PFSK-1 (cell line): ENCODE data around the gene UBE2L3.

Experiments used
- FOXP2 ChIP-seq: optimal IDR thresholded peaks from 2 replicates; pipeline ENCODE3; 2011; ENCODE audit warnings: borderline replicate concordance, control low read depth, inconsistent platforms; ENCODE audit not compliant: insufficient read depth; ENCODE audit errors: extremely low read length, extremely low read depth
- POLR2AphosphoS5 ChIP-seq: IDR thresholded peaks from 2 replicates; pipeline ENCODE4 v1.6.1; 2012; ENCODE audit warnings: low read depth, mild to moderate bottlenecking, control low read depth, low read length, moderate library complexity
- REST ChIP-seq, 2 experiments: IDR thresholded peaks; 2 replicates each; pipeline versions ENCODE4 v1.6.1 to v1.8.0; 2011 to 2012; ENCODE audit warnings: low read depth in 2 of 2, low read length in 2 of 2, control low read depth in 1 of 2, inconsistent platforms in 1 of 2, mild to moderate bottlenecking in 1 of 2, moderate library complexity in 1 of 2; ENCODE audit not compliant: insufficient read depth in 1 of 2
- SIN3A ChIP-seq: IDR thresholded peaks from 2 replicates; pipeline ENCODE4 v1.6.1; 2012; ENCODE audit warnings: mild to moderate bottlenecking, low read length, moderate library complexity, borderline replicate concordance; ENCODE audit not compliant: insufficient read depth
- TAF1 ChIP-seq: IDR thresholded peaks from 2 replicates; pipeline ENCODE4 v1.6.1; 2012; ENCODE audit warnings: low read length, control low read depth, borderline replicate concordance; ENCODE audit not compliant: insufficient read depth

- TF ChIP-seq SIN3A (no peak), POLR2AphosphoS5 (no peak), TAF1 (no peak), REST (IDR thresholded peaks at IDR 0.05; ENCODE audit: insufficient read depth in 1 of 2, low read depth in 2 of 2, low read length in 2 of 2) (no peak), FOXP2 (no peak)
Measured at GRCh38 chr22:21612858-21613257, 45.3 kb downstream of the UBE2L3 start.
